Measurements from ENCODE around the gene DNAH11.

- no peak for TF ChIP-seq BHLHE40 (IDR thresholded peaks at IDR 0.05; ENCODE audit: borderline replicate concordance)
- no peak for TF ChIP-seq ARNT (IDR thresholded peaks at IDR 0.05)
- TF ChIP-seq FOXK2 (IDR thresholded peaks at IDR 0.05) = no peak
- TF ChIP-seq ELF4 (IDR thresholded peaks at IDR 0.05) = no peak
- no peak for TF ChIP-seq ZNF384 (IDR thresholded peaks at IDR 0.05)
- no peak for TF ChIP-seq HDGF (IDR thresholded peaks at IDR 0.05; ENCODE audit: borderline replicate concordance)
Observed at GRCh38 chr7:21926448-21926847, 383.6 kb downstream of the DNAH11 start.
